Fibroblast of lung (primary cell): ENCODE measurements around the gene ASPHD2.

ENCODE experiments used
- CTCF ChIP-seq, 2 donors: IDR thresholded peaks in 1 of 2; conservative IDR thresholded peaks in 1 of 2; 1 replicate in 1 of 2; 2 replicates in 1 of 2; pipeline ENCODE4 v1.5.1; 2011 to 2012; ENCODE audit warnings: low read length in 2 of 2, control low read depth in 1 of 2, inconsistent platforms in 1 of 2, low read depth in 1 of 2, mild to moderate bottlenecking in 1 of 2
- EZH2 ChIP-seq: IDR thresholded peaks from 2 replicates; pipeline ENCODE4 v1.5.1; 2012; ENCODE audit warnings: low read length, control low read depth, mild to moderate bottlenecking; ENCODE audit errors: missing control alignments

GRCh38 chr22:26389125-26389524 is 39.9 kb upstream of the ASPHD2 start:
- TF ChIP-seq CTCF (conservative IDR thresholded peaks at IDR 0.05 in 1 of 2, IDR thresholded peaks at IDR 0.05 in 1 of 2; ENCODE audit: low read depth in 1 of 2, low read length in 2 of 2) (no peak), EZH2 (no peak)
